ENCODE results near the gene PTDSS2.
"Not testable (repeated sequence)": the region's sequence is repeated elsewhere in the genome, so short reads cannot be mapped to it uniquely, and the experiment has no call there.

The PTDSS2 gene

DNA sequence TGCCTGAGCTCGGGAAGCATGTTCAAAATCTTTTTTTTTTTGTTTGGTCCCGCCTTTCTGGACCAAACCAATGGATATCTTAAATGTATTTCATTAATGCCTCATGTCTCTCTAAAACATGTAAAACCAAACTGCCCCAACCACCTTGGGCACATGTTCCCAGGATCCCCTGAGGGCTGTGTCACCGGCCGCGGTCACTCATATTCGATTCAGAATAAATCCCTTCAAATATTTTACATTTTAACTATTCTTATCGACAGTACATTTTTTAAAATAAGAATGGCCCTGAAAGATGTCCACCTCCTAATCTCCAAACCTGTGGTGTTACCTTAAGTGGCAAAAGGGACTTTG is 54.9 kb downstream of the PTDSS2 start:
- DNase-seq (ENCODE audit: low read depth, low spot score) = no peak

DNA sequence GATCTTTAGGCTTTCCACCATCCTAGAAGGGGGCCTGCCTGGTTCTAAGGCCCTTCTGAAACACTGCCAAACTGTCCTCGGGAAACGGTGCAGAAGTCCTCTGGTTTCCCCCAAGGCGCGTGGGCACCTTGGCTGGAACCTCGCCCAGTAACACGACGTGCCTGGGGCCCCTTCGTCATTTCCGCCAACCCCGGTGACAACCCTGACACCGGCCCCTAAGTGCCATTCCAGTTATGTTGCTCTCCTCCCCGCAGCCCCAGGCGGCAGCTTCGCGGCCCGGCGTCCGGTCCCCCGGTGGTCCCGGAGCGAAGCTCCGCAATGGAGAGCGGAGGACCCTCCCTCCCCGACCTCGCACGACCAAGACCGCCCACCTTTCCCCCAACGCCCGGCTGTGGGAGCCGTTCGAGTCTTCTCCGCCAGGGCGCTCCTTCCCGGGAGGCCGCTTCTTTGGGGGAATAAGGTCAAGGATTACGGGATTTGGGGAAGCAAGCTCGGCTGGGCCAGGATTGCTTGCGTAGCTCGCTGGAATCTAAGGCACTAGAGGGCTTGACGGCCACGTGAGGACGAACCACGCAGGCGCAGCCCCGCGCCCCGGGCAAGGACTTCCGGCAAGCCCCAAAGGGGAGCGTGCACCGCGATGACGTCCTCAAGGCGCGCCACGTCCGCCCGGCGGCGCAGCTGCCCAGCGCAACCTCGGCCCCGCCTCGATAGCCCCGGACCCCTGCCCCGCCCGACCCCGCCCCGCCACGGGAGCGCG is 56.3 kb downstream of the PTDSS2 start:
- DNase-seq (ENCODE audit: low read depth, low spot score) = peak; percentile 100

DNA sequence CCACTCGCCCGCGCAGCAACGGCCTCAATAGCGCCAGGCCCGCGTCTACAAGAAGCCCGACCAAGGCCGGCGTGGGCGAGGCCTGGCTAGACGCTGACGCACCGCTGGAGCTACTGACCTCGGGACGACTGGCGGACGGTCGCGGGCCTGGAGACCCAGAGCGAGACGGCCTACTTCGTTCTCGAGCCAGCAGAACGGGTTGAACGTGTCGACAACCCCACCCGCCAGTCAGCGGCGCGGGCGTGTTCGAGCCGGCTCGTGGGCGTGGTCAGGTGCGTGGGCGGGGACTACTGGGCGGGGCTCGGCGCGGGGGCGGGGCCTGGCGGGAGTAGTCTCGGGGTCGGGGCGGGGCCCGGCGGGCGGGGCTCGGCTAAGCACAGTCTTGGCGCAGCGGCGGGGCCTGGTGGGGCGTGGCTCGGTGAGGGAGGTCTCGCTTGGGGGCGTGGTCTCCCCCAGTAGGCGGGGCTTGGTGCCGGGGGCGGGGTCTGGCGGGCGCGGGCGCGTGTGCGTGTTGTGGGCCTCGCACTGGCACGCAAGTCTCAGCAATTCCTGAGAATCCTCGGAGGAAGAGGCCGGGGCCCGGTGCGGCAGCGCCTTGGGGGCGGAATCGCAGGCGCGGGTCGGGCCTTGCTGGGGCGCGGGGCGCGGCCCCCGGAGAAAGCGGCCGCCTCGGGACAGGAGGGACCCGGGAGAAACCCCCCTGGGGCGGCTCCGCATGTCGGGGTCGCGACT is 57.1 kb downstream of the PTDSS2 start, which contains the start of gene RNH1:
Gene RNH1, minus strand, starts transcription at position 248 of the 732 bp plus-strand sequence. CDS start 5,080 bp downstream, outside the sequence.
- DNase-seq (ENCODE audit: low read depth, low spot score) = peak; percentile 98

DNA sequence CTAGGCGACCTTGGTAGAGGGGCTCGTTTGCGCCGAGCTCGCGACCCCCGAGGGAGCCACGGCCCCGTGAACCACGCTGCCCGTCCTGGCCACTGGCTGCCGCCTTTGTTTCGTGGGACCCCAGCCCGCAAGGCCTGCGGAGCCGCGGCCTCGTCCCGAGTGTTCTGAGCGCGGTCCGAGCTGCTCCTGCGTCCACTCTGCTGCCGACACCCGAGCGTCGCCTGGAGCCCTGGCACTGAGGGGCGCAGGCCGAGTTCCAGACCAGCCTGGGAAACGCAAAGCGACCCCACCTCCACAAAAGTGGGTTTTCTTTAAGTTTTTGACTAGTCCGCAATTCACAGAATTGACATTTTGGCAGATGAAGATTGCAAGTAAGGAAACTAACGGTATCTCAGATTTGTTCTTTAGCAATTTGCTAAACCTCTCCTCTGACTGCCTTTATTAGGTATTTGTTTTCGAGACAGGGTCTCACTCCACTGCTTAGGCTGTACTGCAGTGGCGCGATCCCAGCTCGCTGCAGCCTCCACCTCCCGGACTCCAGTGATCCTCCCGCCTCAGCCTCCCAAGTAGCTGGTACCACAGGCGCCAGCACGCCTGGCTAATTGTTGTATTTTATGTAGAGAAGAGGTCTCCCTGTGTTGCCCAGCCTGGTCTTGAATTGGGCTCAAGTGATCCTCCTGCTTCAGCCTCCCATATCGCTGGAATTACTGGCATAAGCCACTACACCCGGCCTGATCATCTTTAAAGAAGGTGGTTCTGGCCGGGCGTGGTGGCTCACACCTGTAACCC is 57.8 kb downstream of the PTDSS2 start:
- peak; percentile 58 for DNase-seq (ENCODE audit: low read depth, low spot score)

DNA sequence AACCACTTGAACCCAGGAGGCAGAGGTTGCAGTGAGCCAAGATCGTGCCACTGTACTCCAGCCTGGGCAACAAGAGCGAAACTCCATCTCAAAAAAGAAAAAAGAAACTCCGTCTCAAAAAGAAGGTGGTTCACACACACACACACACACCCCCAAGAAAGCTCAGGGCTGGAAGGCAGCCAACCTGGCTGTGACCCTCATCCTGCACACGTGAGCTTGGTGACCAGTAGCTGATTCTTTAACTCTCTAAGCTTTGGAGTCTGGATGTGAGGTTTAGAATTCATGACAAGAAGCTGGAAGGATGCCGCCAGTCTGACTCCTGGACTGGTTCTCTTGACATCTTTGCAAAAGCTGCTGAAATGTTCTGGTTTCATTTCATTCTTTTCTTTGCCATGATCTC is 58.9 kb downstream of the PTDSS2 start:
- no peak for DNase-seq (ENCODE audit: low read depth, low spot score)

DNA sequence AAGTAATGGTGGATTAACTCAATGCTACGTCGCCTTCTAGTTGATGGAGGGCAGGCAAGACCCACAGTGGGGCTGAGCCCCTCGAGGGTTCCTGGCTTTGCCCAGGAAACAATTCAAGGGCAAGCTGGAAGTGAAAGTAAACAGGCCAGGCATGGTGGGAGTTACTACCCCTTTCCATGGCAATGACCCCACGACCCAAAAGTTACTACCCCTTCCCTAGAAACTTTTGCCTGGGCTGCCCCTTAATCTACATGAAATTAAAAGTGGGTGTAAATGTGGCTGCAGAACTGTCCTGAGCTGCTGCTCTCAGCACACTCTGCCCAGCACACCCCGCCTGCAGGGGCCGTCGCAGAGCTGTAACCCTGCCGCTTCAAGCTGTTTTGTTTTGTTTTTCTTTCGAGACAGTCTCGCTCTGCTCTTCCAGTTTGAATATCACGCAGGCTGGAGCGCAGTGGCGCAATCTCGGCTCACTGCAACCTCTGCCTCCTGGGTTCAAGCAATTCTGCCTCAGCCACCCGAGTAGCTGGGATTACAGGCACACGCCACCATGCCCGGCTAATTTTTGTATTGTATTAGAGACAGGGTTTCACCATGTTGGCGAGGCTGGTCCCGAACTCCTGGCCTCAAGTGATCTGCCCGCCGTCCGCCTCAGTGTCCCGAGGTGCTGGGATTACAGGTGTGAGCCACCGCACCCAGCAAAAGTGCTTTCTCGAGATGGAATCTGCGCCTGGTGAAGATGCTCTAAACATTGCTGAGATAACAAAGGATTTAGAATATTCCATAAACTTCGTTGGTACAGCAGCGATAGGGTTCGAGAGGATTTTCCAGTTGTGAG is 62.9 kb downstream of the PTDSS2 start:
- no peak for DNase-seq (ENCODE audit: low read depth, low spot score)

DNA sequence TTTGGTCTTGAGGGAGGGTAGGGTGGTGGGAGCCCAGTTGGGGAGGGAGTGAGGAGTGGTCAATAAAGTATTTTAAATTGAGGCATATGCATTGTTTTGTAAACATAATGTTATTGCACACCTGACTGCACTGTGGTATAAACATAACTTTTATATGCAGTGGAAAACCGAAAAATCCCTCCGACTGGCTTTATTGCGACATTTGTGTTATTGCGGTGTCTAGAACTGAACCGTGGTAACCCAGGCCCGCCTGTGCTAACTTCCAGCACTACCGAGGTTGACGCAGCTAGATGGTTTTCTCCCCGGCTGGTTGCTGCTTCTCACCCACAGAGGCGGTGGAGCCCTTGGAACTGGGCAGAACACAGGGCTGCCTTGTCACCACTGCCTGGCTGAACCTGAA is 64.5 kb downstream of the PTDSS2 start:
- no peak for DNase-seq (ENCODE audit: low read depth, low spot score)

DNA sequence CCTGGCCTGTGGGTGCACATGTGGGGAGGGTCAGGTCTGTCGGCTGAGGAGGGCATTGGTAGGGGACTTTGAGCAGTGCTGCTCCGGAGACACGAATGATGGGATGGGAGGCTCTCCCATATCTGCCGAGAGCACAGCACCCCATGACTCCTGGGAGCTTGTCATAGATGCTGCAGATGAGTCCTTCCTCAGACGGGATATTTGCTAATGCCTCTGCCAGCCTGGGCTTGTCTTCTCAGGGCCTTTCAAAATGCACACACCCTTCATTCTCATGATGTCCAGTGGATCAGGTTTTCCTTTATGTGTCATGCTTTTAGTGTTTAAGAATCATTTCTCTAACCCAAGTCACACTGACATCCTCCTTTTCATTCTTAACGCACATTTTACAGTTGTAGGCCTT is 65.1 kb downstream of the PTDSS2 start:
- DNase-seq (ENCODE audit: low read depth, low spot score) = no peak

DNA sequence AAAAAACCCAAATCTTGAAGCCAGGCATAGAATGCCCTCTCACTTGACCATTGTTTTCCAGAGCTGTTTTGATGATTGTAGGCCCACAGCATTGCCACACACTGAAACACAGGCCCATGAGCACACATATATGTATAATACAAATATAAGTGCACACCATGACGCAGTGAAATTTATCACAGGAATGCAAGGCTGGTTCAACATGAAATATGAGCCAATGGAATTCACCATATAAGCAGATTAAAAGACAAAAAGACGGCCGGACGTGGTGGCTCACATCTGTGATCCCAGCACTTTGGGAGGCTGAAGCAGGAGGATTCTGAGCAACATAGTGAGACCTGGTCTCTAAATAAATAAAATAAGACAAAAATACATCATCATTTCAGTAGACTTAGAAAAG is 66.3 kb downstream of the PTDSS2 start:
- no peak for DNase-seq (ENCODE audit: low read depth, low spot score)

DNA sequence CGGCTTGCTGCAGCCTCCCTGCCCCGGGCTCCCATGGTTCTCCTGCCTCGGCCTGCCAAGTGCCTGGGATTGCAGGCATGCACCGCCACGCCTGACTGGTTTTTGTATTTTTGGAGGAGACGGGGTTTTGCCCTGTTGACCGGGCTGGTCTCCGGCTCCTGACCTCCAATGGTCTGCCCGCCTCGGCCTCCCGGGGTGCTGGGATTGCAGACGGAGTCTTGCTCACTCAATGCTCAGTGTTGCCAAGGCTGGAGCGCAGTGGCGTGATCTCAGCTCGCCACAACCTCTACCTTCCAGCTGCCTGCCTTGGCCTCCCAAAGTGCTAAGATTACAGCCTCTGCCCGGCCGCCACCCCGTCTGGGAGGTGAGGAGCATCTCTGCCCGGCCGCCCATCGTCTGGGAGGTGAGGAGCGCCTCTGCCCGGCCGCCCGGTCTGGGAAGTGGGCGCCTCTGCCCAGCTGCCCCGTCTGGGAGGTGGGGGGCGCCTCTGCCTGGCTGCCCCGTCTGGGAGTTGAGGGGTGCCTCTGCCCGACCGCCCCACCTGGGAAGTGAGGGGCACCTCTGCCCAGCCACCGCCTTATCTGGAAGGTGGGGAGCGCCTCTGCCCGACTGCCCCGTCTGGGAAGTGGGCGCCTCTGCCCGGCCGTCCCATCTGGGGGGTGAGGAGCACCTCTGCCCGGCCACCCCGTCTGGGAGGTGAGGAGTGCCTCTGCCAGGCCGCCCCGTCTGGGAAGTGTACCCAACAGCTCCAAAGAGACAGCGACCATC is 67.0 kb downstream of the PTDSS2 start:
- DNase-seq (ENCODE audit: low read depth, low spot score) = not testable (repeated sequence)

DNA sequence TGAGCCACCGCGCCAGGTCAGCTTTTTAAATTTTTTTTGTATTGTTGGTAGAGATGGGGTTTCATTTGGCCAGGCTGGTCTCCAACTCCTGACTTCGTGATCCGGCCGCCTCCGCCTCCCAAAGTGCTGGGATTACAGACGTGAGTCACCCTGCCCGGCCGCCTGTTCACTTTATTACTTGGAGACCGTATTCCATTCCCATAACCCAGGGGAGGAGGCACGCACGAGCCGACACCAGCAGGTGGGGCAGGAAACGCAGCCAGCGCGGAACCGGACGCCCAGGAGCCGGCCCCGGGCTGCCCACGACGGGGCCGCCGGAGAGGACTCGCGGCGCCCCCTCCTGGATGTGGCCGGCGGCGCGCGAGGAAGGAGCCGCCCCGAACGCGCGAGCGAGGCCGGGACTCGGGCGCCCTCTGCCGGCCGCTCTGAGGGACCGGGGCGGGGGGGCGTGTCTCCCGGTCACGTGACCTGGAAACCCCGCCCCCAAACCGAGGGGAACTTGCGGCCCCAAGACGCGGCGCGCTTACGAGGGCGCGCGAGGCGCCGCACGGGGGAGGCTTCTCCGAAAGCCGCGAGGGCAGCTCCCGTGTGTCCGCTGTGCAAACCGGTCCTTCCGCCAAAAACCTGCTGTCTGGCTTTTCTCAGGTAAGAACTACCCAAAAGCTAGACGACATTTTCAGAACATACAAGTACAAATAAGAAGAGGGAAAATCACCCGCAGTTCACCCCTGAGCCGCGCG is 68.6 kb downstream of the PTDSS2 start:
- peak; percentile 95 for DNase-seq (ENCODE audit: low read depth, low spot score)

DNA sequence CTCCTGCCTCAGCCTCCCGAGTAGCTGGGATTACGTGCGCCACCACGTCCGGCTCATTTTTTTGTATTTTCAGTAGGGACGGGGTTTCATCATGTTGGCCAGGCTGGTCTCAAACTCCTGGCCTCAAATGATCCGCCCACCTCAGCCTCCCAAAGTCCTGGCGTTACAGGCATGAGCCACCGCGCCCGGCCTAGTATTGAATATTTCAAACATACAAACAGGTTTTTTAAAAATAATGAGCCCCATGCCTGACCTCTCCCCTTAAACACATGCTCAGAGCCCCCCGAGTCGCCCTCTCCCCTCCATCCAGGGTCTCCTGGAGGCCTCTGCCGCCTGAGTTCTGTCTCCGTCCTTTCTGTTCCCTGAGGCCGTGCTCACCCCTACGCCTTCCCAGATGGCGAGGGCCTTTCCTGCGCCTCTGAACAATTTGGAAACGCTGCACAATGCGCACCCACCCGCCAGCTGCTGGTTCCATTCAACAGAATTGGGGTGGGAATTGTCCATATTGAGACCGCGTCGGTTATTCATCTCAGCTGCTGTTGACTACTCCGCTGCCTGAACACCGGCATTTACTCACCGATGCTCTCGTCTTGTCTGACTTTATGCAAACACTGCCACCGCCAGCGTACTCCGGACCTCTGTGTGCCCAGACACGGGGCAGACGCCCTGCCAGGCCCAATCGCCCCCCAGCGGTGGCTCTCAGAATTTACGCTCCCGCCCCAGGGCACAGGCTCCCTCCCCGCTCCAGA is 70.5 kb downstream of the PTDSS2 start:
- no peak for DNase-seq (ENCODE audit: low read depth, low spot score)

DNA sequence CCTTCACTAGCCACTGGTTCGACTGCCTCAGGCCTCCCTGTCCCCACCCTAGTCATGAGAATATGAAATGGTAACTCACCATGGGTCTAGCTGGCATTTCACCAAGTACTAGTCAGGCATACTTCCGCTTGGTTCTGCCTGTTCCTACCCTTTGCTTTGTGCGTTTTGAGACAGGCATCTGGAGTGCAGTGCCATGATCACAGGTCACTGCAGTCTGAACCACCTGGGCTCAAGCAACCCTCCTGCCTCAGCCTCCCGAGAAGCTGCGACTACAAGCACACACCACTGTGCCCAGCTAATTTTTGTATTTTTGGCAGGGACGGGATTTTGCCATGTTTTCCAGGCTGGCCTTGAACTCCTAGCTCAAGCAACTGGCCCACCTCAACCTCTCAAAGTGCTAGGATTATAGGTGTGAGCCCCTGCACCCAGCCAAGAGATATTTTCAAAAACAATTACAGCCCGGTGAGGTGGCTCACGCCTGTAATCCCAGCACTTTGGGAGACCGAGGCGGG is 71.2 kb downstream of the PTDSS2 start:
- no peak for DNase-seq (ENCODE audit: low read depth, low spot score)

DNA sequence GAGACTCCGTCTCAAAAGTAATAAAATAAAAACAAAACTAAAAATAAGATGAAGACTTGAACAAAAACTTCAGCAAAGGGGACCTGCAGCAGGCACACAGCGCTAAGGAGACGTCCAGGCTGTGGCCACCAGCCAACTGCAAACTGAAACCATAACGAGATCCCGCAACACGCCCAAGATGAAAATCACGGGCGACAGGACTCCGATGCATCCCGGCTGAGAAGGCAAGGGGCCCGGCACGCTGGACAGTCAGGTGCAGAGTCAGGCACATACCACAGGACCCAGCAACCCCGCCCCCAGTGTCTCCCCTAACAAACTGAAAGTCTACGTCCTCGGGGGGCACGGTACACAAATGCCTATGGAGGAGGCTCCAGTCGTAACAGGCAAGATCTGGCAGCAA is 76.1 kb downstream of the PTDSS2 start:
- DNase-seq (ENCODE audit: low read depth, low spot score) = no peak

DNA sequence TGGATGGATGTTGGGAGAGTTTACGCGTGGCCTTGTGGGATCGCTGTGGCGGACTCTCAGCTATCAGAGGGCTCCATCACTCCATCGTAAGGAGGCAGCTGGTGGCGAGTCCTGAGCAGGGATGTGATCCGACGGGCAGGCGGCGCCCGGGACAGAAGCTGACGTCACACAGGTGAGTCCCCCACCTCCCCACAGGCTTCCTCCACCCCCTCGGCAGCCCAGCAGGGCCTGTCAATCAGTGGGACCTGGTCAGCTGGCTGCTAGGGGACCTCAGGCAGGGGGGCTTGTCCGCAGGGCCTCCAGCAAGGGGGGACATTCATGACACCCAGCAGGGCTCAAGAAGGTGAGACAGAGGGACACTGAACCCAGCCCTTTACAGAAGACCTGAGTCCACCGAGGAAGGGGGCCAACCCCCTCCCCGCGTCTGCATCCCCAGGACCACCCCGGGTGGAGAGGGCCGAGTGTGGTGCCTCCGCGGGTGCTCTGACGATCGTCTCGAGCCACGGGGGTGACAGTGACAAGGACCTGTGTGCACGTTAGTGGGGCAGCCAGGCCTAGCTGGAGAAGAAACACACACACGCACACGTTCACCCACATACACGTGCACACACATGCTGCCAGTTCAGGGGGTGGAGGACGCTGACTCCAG is 78.2 kb downstream of the PTDSS2 start:
- no peak for DNase-seq (ENCODE audit: low read depth, low spot score)

DNA sequence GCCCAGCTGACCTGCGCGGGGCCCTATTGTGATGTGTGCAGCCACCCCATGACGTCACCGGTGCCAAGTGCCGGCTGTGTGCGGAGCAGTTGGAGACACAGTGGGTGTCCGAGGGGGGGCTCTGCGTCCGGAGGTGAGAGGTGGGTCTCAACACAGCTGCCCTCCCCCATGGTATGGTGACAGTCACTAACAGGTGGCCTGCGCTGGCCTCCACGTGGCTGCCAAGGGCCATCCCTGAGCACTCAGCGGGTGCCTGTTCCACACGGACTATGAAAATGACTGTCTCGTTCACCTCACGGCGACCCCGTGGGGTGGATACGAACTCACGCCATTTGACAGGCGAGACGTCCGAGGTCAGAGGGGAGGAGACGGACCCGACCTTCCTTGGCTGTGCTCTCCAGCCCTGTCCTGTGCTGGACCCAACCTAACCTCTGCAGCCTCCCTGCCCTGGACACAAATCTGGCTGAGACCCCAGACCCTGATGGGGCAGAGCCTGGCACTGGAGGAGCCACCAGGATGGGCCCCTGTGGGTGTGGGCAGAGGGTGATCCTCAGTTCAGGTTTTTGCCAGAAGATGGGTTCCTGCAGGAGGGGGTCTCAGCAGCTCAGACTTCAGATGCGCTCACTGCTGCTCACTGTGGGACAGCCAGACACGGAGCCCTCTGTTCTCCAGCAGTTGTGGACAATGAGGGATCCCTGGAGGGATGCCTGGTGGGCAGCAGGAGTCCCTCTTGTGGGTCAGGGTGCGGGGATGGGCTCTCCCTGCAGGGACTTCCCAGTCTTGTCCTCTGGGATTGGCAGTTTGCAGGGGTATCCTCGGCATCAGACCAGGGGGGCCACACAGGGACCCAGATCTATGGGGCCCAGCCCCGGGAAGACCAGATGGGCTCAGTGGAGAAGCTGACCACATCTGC is 79.0 kb downstream of the PTDSS2 start:
- DNase-seq (ENCODE audit: low read depth, low spot score) = no peak

DNA sequence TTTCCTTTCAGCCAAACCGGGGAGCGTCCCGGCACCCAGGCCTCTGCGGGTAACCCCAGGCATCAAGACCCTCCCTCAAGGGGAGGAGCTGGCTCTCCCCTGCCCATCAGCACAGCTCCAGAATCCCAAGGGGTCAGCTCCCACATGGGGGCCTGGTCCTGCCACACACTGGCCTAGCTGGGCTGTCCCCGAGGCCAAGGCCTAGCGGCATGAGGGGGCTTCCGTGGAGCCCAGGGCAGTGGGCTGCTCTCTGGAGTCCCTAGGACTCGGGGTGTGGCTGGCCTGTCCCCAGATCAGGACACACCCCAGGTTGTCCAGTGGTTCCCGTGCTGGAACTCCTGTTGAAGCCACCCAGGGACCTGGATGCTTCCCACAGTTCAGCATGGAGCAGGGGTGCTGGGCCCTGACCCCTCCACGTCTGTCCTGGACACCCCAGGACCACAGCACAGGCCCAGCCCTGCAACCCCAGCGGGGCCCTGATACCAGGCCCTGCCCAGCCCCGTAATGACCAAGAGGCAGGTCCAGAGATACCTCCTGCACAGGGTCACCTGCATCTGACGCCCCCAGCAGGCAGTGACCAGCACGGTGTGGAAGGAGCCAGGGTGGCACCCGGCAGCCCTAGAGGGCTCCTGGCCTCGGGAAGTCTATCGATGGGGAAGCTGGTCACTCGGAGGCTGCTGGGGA is 79.8 kb downstream of the PTDSS2 start:
- DNase-seq (ENCODE audit: low read depth, low spot score) = no peak
